Activated CD4-positive, CD25-positive, alpha-beta regulatory T cell treated with anti-CD3 and anti-CD28 coated beads, Interleukin-2, amount 50 U/mL, for 16 hours (primary cell): ENCODE results near the gene ZNF778.
A peak's percentile ranks its signal among the peaks of the same experiment; 100 is the strongest.
"Not testable (repeated sequence)": the region's sequence is repeated elsewhere in the genome, so short reads cannot be mapped to it uniquely, and the experiment has no call there.

Experiments
- DNase-seq: peaks from one replicate; pipeline ENCODE4 v3.0.0-alpha.2; 2020; ENCODE audit warnings: low read depth, low spot score

ZNF778 gene

GRCh38 chr16:89179656-89180315 lies 37.7 kb upstream of the ZNF778 start:
- no peak for DNase-seq

- no peak for DNase-seq
Measured at GRCh38 chr16:89183463-89183862, 34.0 kb upstream of the ZNF778 start.

GRCh38 chr16:89183975-89184676 lies 33.4 kb upstream of the ZNF778 start:
- DNase-seq = no peak

- no peak for DNase-seq
Measured at GRCh38 chr16:89184677-89184932, 32.9 kb upstream of the ZNF778 start.

GRCh38 chr16:89184933-89185794 lies 32.3 kb upstream of the ZNF778 start:
- no peak for DNase-seq

GRCh38 chr16:89185887-89186592 lies 31.5 kb upstream of the ZNF778 start:
- DNase-seq = not testable (repeated sequence)

GRCh38 chr16:89186593-89187031 lies 30.9 kb upstream of the ZNF778 start:
- not testable (repeated sequence) for DNase-seq

- no peak for DNase-seq
Measured at GRCh38 chr16:89187032-89187769, 30.3 kb upstream of the ZNF778 start.

- DNase-seq = no peak
Measured at GRCh38 chr16:89187770-89188392, 29.6 kb upstream of the ZNF778 start.

- not testable (repeated sequence) for DNase-seq
Measured at GRCh38 chr16:89188471-89189357, 28.8 kb upstream of the ZNF778 start.

- no peak for DNase-seq
Measured at GRCh38 chr16:89189358-89190025, 28.0 kb upstream of the ZNF778 start.

- DNase-seq = no peak
Measured at GRCh38 chr16:89190150-89190958, 27.1 kb upstream of the ZNF778 start.

GRCh38 chr16:89191033-89191900 lies 26.2 kb upstream of the ZNF778 start:
- DNase-seq = no peak

- no peak for DNase-seq
Measured at GRCh38 chr16:89191901-89192185, 25.7 kb upstream of the ZNF778 start.

- DNase-seq = peak; percentile 26
Measured at GRCh38 chr16:89192186-89192955, 25.1 kb upstream of the ZNF778 start.

- DNase-seq = peak; percentile 45
Measured at GRCh38 chr16:89192956-89193575, 24.4 kb upstream of the ZNF778 start.
